Mesendoderm (in vitro differentiated cells): ENCODE results near the gene STX8.
"Not testable (repeated sequence)": the region's sequence is repeated elsewhere in the genome, so short reads cannot be mapped to it uniquely, and the experiment has no call there.

Experiments
- DNase-seq: peaks from one replicate; pipeline ENCODE4 v3.0.0; 2013
- H2AK5ac ChIP-seq: 2 replicates; pipeline ENCODE4 v1.6.1; 2013; ENCODE audit warnings: low read length, inconsistent platforms
- H2BK120ac ChIP-seq: 2 replicates; pipeline ENCODE4 v1.6.1; 2013; ENCODE audit warnings: low read depth, mild to moderate bottlenecking, low read length, moderate library complexity, mixed read lengths
- H2BK15ac ChIP-seq: replicated peaks from 2 replicates; pipeline ENCODE4 v1.6.1; 2013; ENCODE audit warnings: low read depth, mild to moderate bottlenecking, moderate library complexity
- H2BK5ac ChIP-seq: 2 replicates; pipeline ENCODE4 v1.6.1; 2013; ENCODE audit warnings: low read length, inconsistent platforms
- H3K18ac ChIP-seq: 2 replicates; pipeline ENCODE4 v1.6.1; 2013; ENCODE audit warnings: mild to moderate bottlenecking, low read length, mixed read lengths
- H3K23ac ChIP-seq: one replicate; pipeline ENCODE4 v1.6.1; 2013; ENCODE audit warnings: low read length
- H3K27ac ChIP-seq: 2 replicates; pipeline ENCODE4 v1.5.1; 2013; ENCODE audit warnings: low read depth, mild to moderate bottlenecking, inconsistent platforms, low read length, moderate library complexity
- H3K27me3 ChIP-seq: 2 replicates; pipeline ENCODE4 v1.6.1; 2013; ENCODE audit warnings: low read length, control low read depth, mild to moderate bottlenecking, inconsistent platforms; ENCODE audit not compliant: insufficient read depth, poor library complexity
- H3K36me3 ChIP-seq: 2 replicates; pipeline ENCODE4 v1.6.1; 2013; ENCODE audit warnings: low read length, inconsistent platforms; ENCODE audit not compliant: control insufficient read depth, insufficient read depth
- H3K4ac ChIP-seq: one replicate; pipeline ENCODE4 v1.6.1; 2013; ENCODE audit warnings: low read depth, mild to moderate bottlenecking, low read length, moderate library complexity
- H3K4me1 ChIP-seq: 2 replicates; pipeline ENCODE4 v1.6.1; 2013; ENCODE audit warnings: low read depth, low read length, inconsistent platforms; ENCODE audit not compliant: control insufficient read depth
- H3K4me2 ChIP-seq: 2 replicates; pipeline ENCODE4 v1.6.1; 2013; ENCODE audit warnings: low read length
- H3K4me3 ChIP-seq: 2 replicates; pipeline ENCODE4 v1.5.1; 2013; ENCODE audit warnings: mild to moderate bottlenecking, low read length
- H3K56ac ChIP-seq: one replicate; pipeline ENCODE4 v1.6.1; 2013; ENCODE audit warnings: low read length
- H3K79me1 ChIP-seq: 2 replicates; pipeline ENCODE4 v1.6.1; 2013; ENCODE audit warnings: low read length, inconsistent platforms
- H3K79me2 ChIP-seq: 2 replicates; pipeline ENCODE4 v1.6.1; 2013; ENCODE audit warnings: mild to moderate bottlenecking, low read length; ENCODE audit not compliant: control insufficient read depth, insufficient read depth
- H3K9ac ChIP-seq: 2 replicates; pipeline ENCODE4 v1.6.1; 2013; ENCODE audit warnings: low read length, inconsistent platforms
- H4K5ac ChIP-seq: one replicate; pipeline ENCODE4 v1.6.1; 2013; ENCODE audit warnings: low read length
- H4K8ac ChIP-seq: one replicate; pipeline ENCODE4 v1.6.1; 2013; ENCODE audit warnings: low read depth, mild to moderate bottlenecking, control low read depth, low read length, moderate library complexity
- WGBS: extraction: QIAGEN DNeasy Blood & Tissue Kit; methylation state at CpG from one replicate; pipeline ENCODE4 v1.1.7; 2013; ENCODE audit warnings: low lambda C conversion rate, missing lambda C conversion rate; ENCODE audit not compliant: insufficient coverage; ENCODE audit errors: extremely low coverage; 5-methylcytosine and 5-hydroxymethylcytosine counted together

The STX8 gene

GRCh38 chr17:9339482-9339881 lies 236.1 kb downstream of the STX8 start:
- H3K18ac ChIP-seq, DNase-seq, H3K4me3 ChIP-seq, H4K5ac ChIP-seq, H4K8ac ChIP-seq, H3K23ac ChIP-seq, H3K56ac ChIP-seq, H2BK5ac ChIP-seq, H3K79me1 ChIP-seq, H3K36me3 ChIP-seq, H3K9ac ChIP-seq, H2BK120ac ChIP-seq, H3K79me2 ChIP-seq, H2BK15ac ChIP-seq, H3K27me3 ChIP-seq, H3K4me1 ChIP-seq, H3K4ac ChIP-seq, H3K27ac ChIP-seq, H3K4me2 ChIP-seq, H2AK5ac ChIP-seq: not testable (repeated sequence)
- no CpG with 5 or more reads among the region's 10 CpGs for WGBS

GRCh38 chr17:9336817-9337216 lies 238.8 kb downstream of the STX8 start:
- no CpG with 5 or more reads among the region's 2 CpGs for WGBS
- Histone ChIP-seq H4K8ac (no peak overlapping the region), H3K79me2 (no peaks in the 10 kb centered on the region), H4K5ac (no peak overlapping the region), H3K4ac (no peak overlapping the region), H2BK120ac (no peak overlapping the region), H3K4me2 (no peak overlapping the region), H2AK5ac (no peak overlapping the region), H3K36me3 (no peaks in the 10 kb centered on the region), H3K4me1 (peaks cover 2% of the 10 kb centered on the region), H3K27ac (no peak overlapping the region), H2BK5ac (no peak overlapping the region), H2BK15ac (no peak overlapping the region), H3K79me1 (no peaks in the 10 kb centered on the region), H3K18ac (no peak overlapping the region), H3K23ac (no peak overlapping the region), H3K9ac (no peak overlapping the region), H3K56ac (no peak overlapping the region), H3K27me3 (no peaks in the 10 kb centered on the region), H3K4me3 (no peak overlapping the region)
- no peak for DNase-seq

- H2BK120ac ChIP-seq, result no peak overlapping the region
- H4K8ac ChIP-seq, result no peak overlapping the region
- H3K4me3 ChIP-seq, result no peak overlapping the region
- DNase-seq, result no peak
- no peak overlapping the region for H3K18ac ChIP-seq
- H3K27ac ChIP-seq, result no peak overlapping the region
- H3K56ac ChIP-seq, result no peak overlapping the region
- H3K27me3 ChIP-seq, result no peaks in the 10 kb centered on the region
- H3K4me1 ChIP-seq, result peaks cover 11% of the 10 kb centered on the region
- H3K9ac ChIP-seq, result no peak overlapping the region
- no CpG with 5 or more reads among the region's 10 CpGs for WGBS
- H2BK15ac ChIP-seq, result no peak overlapping the region
- no peaks in the 10 kb centered on the region for H3K79me1 ChIP-seq
- no peak overlapping the region for H3K4ac ChIP-seq
- H3K4me2 ChIP-seq, result no peak overlapping the region
- H4K5ac ChIP-seq, result no peak overlapping the region
- no peak overlapping the region for H2AK5ac ChIP-seq
- H3K23ac ChIP-seq, result no peak overlapping the region
- H3K79me2 ChIP-seq, result no peaks in the 10 kb centered on the region
- no peaks in the 10 kb centered on the region for H3K36me3 ChIP-seq
- H2BK5ac ChIP-seq, result no peak overlapping the region
These were observed 240.8 kb downstream of the STX8 start for GRCh38 chr17:9334536-9335446.

- Histone ChIP-seq H3K4ac (no peak overlapping the region), H3K18ac (no peak overlapping the region), H3K4me2 (no peak overlapping the region), H3K79me2 (no peaks in the 10 kb centered on the region), H3K4me1 (peaks cover 12% of the 10 kb centered on the region), H3K27me3 (no peaks in the 10 kb centered on the region), H3K79me1 (no peaks in the 10 kb centered on the region), H2BK120ac (no peak overlapping the region), H2BK5ac (no peak overlapping the region), H2BK15ac (no peak overlapping the region), H3K27ac (no peak overlapping the region), H3K4me3 (no peak overlapping the region), H4K8ac (no peak overlapping the region), H2AK5ac (no peak overlapping the region), H3K9ac (no peak overlapping the region), H4K5ac (no peak overlapping the region), H3K36me3 (no peaks in the 10 kb centered on the region), H3K23ac (no peak overlapping the region), H3K56ac (no peak overlapping the region)
- no CpG with 5 or more reads among the region's 6 CpGs for WGBS
- DNase-seq, result no peak
These were observed 243.5 kb downstream of the STX8 start for GRCh38 chr17:9332132-9332494.

GRCh38 chr17:9331279-9332131 lies 244.1 kb downstream of the STX8 start:
- Histone ChIP-seq H2AK5ac (no peak overlapping the region), H3K18ac (no peak overlapping the region), H3K56ac (no peak overlapping the region), H3K79me1 (no peaks in the 10 kb centered on the region), H3K4ac (no peak overlapping the region), H4K5ac (no peak overlapping the region), H3K36me3 (no peaks in the 10 kb centered on the region), H4K8ac (no peak overlapping the region), H3K4me2 (no peak overlapping the region), H2BK5ac (no peak overlapping the region), H3K9ac (no peak overlapping the region), H3K4me3 (no peak overlapping the region), H2BK15ac (no peak overlapping the region), H3K4me1 (peaks cover 12% of the 10 kb centered on the region), H2BK120ac (no peak overlapping the region), H3K27ac (no peak overlapping the region), H3K79me2 (no peaks in the 10 kb centered on the region), H3K27me3 (no peaks in the 10 kb centered on the region), H3K23ac (no peak overlapping the region)
- DNase-seq, result no peak
- no CpG with 5 or more reads among the region's 16 CpGs for WGBS
